B cell (primary cell): ENCODE results near the gene CLCN1.

ENCODE experiments used
- EZH2 ChIP-seq: IDR thresholded peaks from 2 replicates; pipeline ENCODE4 v1.6.1; 2012; ENCODE audit warnings: borderline replicate concordance, low read depth, mild to moderate bottlenecking, moderate library complexity, low read length; ENCODE audit not compliant: insufficient read depth, poor library complexity, severe bottlenecking
- TF ChIP-seq, protein P1 (sequence below): fragments of 200-600 bp; IDR thresholded peaks from one replicate; pipeline ENCODE4 v1.8.0; 2022; ENCODE audit warnings: antibody characterized with exemption, mild to moderate bottlenecking

GRCh38 chr7:143295870-143296269 is 20.0 kb upstream of the CLCN1 start:
- TF ChIP-seq, protein P1, sequence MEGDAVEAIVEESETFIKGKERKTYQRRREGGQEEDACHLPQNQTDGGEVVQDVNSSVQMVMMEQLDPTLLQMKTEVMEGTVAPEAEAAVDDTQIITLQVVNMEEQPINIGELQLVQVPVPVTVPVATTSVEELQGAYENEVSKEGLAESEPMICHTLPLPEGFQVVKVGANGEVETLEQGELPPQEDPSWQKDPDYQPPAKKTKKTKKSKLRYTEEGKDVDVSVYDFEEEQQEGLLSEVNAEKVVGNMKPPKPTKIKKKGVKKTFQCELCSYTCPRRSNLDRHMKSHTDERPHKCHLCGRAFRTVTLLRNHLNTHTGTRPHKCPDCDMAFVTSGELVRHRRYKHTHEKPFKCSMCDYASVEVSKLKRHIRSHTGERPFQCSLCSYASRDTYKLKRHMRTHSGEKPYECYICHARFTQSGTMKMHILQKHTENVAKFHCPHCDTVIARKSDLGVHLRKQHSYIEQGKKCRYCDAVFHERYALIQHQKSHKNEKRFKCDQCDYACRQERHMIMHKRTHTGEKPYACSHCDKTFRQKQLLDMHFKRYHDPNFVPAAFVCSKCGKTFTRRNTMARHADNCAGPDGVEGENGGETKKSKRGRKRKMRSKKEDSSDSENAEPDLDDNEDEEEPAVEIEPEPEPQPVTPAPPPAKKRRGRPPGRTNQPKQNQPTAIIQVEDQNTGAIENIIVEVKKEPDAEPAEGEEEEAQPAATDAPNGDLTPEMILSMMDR = no peak
- no peak for TF ChIP-seq EZH2
